HG03159 (cell line): ENCODE data around the gene CD151.
A peak's percentile ranks its signal among the peaks of the same experiment; 100 is the strongest.

Experiments
- ATAC-seq: cut with Tn5 transposase; IDR thresholded peaks from one replicate; pipeline ENCODE4 v1.9.1; 2021; ENCODE audit warnings: mild to moderate bottlenecking, moderate library complexity; ENCODE audit not compliant: unreplicated experiment

Gene CD151

DNA sequence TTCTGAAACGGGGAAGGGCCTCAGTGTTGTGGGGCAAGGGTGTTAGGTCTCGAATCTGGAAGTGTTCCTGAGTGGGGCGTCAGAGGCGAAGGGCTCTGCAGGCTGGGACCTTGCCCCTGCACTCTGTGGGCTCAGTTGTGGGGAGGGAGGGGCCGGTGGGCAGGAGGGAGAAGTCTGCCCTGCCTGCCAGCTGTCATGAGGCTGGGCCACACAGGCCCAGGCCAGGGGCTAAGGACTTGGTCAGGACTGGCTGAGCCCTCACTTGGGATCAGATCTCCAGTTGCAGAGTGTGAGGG, 4.9 kb upstream of the CD151 start, which contains the start of gene CRACR2B:
Gene CRACR2B, plus strand, starts transcription at position 23 of the 296 bp plus-strand sequence. CDS start 689 bp downstream, outside the sequence.
- ATAC-seq: no peak

GRCh38 chr11:828506-829175, 4.1 kb upstream of the CD151 start:
- ATAC-seq: no peak

GRCh38 chr11:829176-829846, 3.4 kb upstream of the CD151 start:
- ATAC-seq: no peak

- no peak for ATAC-seq
These were observed 2.9 kb upstream of the CD151 start for GRCh38 chr11:829847-830294.

GRCh38 chr11:830295-831117, 2.2 kb upstream of the CD151 start:
- ATAC-seq: no peak

- no peak for ATAC-seq
These were observed 1.5 kb upstream of the CD151 start for GRCh38 chr11:831118-831864.

GRCh38 chr11:831961-832528, 707 bp upstream of the CD151 start:
- no peak for ATAC-seq

DNA sequence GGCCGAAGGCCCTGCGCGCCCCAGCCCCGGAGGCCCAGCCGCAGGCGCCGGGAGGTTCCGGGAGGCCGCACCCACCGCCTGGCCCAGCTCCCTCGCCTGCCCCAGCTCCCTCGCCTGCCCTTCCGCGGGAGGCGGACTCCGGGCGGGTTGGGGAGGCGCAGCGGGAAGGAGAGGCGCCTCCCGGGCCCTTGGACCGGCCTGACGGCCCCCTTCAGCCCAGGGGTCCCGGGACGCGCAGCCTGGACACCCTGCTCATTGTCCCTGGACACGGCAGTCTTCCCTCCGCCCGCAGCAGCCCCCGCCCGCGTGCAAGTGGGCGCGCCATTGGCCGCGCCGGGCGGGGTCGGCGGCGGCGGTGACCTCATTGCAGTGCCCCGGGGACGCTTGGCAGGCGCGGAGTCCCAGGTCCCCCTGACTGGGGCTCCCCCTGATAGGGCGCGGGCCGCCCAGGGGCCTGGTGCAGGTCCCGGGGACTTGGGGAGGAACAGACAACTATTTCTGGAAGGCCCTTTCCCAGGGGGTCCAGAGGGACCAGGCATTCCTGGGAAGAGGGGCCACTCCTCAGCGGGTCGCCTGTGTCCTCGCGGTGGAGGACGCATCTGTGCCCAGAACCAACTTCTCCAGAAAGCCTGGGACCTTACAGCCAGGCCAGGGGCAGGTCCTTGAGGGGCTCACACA, 501 bp downstream of the CD151 start:
- ATAC-seq: peak; percentile 11

- ATAC-seq: no peak
These were observed 1.1 kb downstream of the CD151 start for GRCh38 chr11:833849-834311.

- ATAC-seq: no peak
These were observed 1.9 kb downstream of the CD151 start for GRCh38 chr11:834371-835316.

DNA sequence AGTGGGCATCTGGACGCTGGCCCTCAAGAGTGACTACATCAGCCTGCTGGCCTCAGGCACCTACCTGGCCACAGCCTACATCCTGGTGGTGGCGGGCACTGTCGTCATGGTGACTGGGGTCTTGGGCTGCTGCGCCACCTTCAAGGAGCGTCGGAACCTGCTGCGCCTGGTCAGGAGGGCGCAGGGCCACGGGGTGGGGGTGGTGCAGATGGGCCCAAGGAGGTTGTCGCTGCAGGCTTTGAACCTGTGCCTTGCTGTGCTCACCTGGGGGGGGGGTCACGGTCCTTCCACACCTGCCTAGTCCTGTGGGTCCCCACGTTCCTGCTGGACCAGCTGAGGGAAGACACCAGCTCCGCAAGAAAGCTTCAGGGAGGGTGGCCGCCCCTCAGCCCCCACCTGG, 3.5 kb downstream of the CD151 start:
- no peak for ATAC-seq

DNA sequence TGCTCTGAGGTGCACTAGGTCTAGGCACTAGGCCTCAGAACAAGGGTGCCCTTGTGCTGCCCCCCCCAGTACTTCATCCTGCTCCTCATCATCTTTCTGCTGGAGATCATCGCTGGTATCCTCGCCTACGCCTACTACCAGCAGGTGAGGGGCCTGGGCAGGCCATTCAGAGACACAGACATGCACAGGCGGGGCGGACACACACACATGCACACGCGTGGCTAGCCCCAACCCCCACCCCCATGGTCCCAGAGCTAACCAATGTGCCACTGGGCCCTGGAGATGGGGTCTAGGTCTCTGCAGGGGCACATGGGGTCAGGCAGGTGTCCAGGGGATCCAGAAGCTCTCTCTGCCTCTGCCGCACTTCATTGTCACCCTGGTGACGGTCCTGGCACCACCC, 3.9 kb downstream of the CD151 start:
- no peak for ATAC-seq

GRCh38 chr11:837189-837989, 4.6 kb downstream of the CD151 start:
- no peak for ATAC-seq

- no peak for ATAC-seq
These were observed 5.2 kb downstream of the CD151 start for GRCh38 chr11:837990-838307.

DNA sequence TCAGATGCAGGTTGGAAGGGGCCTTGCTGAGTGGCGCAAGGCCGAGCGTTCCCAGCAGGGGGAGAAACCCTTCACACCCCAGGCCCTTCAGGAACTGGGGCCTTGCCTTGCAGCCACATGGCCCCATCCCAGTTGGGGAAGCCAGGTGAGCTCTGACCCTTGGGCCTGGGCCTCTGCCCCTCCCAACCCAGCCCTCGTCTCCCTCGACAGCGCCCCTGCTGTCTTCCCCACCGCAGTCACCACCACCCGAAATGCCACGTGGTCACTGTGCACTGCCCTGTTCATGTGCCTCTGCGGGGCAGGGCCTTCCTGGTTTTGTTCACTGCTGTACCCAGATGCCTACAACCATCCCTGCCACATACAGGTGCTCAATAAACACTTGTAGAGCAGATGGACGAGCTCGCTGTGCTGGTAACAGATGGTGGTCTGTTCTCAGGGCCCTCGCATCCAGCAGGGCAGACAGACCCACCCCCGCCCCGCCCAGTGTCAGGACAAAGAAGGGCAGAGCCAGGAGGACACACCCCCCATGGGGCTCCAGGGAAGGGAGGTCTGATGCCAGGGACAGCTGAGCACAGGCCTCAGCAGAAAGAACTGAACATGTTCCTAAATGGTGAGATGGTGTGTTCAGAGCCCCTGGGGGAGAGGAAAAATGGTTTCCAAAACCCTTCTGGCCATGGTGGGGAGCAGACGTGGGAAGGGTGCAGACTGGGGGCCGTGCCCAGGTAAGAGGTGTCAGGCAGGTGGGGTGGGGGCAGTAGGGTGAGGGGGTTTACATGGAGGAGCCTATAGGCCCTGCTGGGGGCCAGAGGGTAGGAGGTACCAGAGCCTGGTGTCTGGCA, 5.9 kb downstream of the CD151 start:
- ATAC-seq: no peak

GRCh38 chr11:839280-839623, 6.5 kb downstream of the CD151 start:
- ATAC-seq: no peak

DNA sequence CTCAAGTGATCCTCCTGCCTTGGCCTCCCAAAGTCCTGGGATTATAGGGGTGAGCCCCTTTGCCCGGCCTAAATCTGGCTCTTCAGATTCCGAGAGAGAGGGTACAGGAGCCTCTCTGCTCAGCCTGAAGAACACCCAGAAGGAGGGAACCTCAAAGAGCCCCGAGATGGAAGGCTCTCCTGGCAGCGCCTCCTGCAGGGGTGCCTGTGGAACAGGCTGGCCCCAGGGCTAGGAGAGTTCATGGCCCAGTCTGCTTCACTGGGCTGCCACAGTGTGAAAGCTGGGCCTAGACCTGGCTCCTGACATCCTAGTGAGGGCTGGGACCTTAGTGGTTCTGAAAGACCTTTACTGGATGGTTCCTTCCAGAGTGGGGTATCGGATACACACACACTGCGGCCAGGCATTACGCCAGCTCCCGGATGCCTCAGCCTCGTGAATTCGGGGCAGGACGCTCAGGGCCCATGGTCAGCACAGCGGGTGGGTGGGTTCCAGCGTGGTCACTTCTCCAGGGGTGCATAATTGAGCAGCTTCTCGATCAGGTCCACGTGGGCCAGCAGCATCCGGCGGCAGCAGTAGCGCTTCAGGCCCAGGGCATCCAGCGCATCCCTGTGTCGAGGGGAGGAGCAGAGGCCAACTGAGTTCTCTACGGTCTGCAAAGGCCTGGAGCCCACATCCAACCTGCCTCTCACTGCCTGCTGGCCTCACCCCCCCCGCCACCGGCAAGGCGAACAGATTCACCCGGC, 7.3 kb downstream of the CD151 start:
- ATAC-seq: no peak
